K562 (cell line): Measurements from ENCODE around the gene SACS. TPM values are rescaled to one million over a fixed set of nuclear protein-coding genes. Genes with fewer than 3 reads are reported as not detected.

Experiments used
- ATAC-seq: fragments of 200-7000 bp; cut with Tn5 transposase; 3 replicates; pipeline ENCODE4 v1.9.1; 2020; ENCODE audit warnings: moderate library complexity
- BruUV-seq: library from RNA; stranded (reverse); fragments of 400-500 nt; replicated peaks from 2 replicates; lab custom pipeline; 2021; lab: Mats Ljungman, UMichigan
- CTCF ChIA-PET: fragments of 300-600 bp; formaldehyde crosslinking; extraction: SDS; loops from one replicate; lab custom pipeline; 2021; ENCODE audit warnings: low intra/inter-chr PET ratio; lab: Yijun Ruan, JAX
- POLR2A ChIA-PET: fragments of 300-600, 350-650 bp; sonication (Branson Sonifier 250); formaldehyde crosslinking; extraction: SDS; loops from one replicate; lab custom pipeline; 2021; ENCODE audit warnings: antibody characterized with exemption, inconsistent platforms; lab: Yijun Ruan, JAX
- DNase-seq, 4 experiments: peaks; one replicate each; pipeline versions ENCODE4 v3.0.0 to v3.0.0-alpha.2; 2011 to 2018; ENCODE audit warnings: low spot score in 3 of 4, mixed read lengths in 3 of 4; ENCODE audit errors: extremely low read depth in 1 of 4
- FAIRE-seq: peaks from 2 replicates; lab custom pipeline; 2011; peaks lifted over from hg19 to GRCh38; lab: Jason Lieb, UNC
- H2AFZ ChIP-seq: 2 replicates; pipeline ENCODE4 v1.6.0; 2011; ENCODE audit warnings: low read depth, low read length, control low read depth, inconsistent platforms
- H3K27ac ChIP-seq: fragments of 200-600 bp; 3 replicates; pipeline ENCODE4 v1.8.0; 2011; ENCODE audit warnings: low read depth, mild to moderate bottlenecking, control low read depth, inconsistent platforms, low read length, moderate library complexity, mixed read lengths; ENCODE audit errors: extremely low read depth
- H3K27me3 ChIP-seq, 2 experiments: fragments of 300-600 bp in 1 of 2; 2 replicates in 1 of 2; 3 replicates in 1 of 2; pipeline versions ENCODE4 v1.6.0 to v1.8.0; 2011; ENCODE audit warnings: inconsistent platforms in 2 of 2, low read length in 2 of 2, mild to moderate bottlenecking in 1 of 2, mixed read lengths in 1 of 2, moderate library complexity in 1 of 2; ENCODE audit not compliant: control insufficient read depth in 2 of 2, insufficient read depth in 2 of 2
- H3K36me3 ChIP-seq: fragments of 300-600 bp; 3 replicates; pipeline ENCODE4 v1.8.0; 2011; ENCODE audit warnings: mild to moderate bottlenecking, low read length, inconsistent platforms; ENCODE audit not compliant: control insufficient read depth, insufficient read depth
- H3K4me1 ChIP-seq, 2 experiments: fragments of 200-600 bp in 1 of 2; replicated peaks in 1 of 2; 2 replicates in 1 of 2; 3 replicates in 1 of 2; pipeline versions ENCODE4 v1.5.1 to v1.8.0; 2011; ENCODE audit warnings: inconsistent platforms in 2 of 2, low read length in 2 of 2, mild to moderate bottlenecking in 1 of 2, mixed read lengths in 1 of 2, moderate library complexity in 1 of 2; ENCODE audit not compliant: control insufficient read depth in 2 of 2, insufficient read depth in 2 of 2
- H3K4me2 ChIP-seq: 2 replicates; pipeline ENCODE4 v1.6.1; 2011; ENCODE audit warnings: low read length, control low read depth, inconsistent platforms, mixed read lengths; ENCODE audit not compliant: insufficient read depth
- H3K4me3 ChIP-seq: fragments of 200-600 bp; sonication (generic), shearing (Covaris generic); 2 replicates; pipeline ENCODE4 v1.5.1; 2016; ENCODE audit warnings: control low read depth, inconsistent platforms
- H3K79me2 ChIP-seq: fragments of 200-600 bp; 3 replicates; pipeline ENCODE4 v1.8.0; 2011; ENCODE audit warnings: low read length, inconsistent platforms; ENCODE audit not compliant: control insufficient read depth, insufficient read depth
- H3K9ac ChIP-seq, 2 experiments: 2 replicates each; pipeline versions ENCODE4 v1.6.0 to v1.6.1; 2011; ENCODE audit warnings: low read depth in 2 of 2, low read length in 2 of 2, control low read depth in 1 of 2, inconsistent platforms in 1 of 2, mild to moderate bottlenecking in 1 of 2, mixed read lengths in 1 of 2; ENCODE audit not compliant: insufficient read depth in 1 of 2
- H3K9me1 ChIP-seq: one replicate; pipeline ENCODE4 v1.6.0; 2011; ENCODE audit warnings: inconsistent platforms, mild to moderate bottlenecking, low read length, moderate library complexity; ENCODE audit not compliant: control insufficient read depth, insufficient read depth
- H3K9me3 ChIP-seq: replicated peaks from 2 replicates; pipeline ENCODE4 v1.5.1; 2011; ENCODE audit warnings: low read depth, low read length, inconsistent platforms; ENCODE audit not compliant: control insufficient read depth, insufficient read depth
- H4K20me1 ChIP-seq: replicated peaks from 2 replicates; pipeline ENCODE4 v1.6.1; 2011; ENCODE audit warnings: low read length, inconsistent platforms, mixed read lengths; ENCODE audit not compliant: control insufficient read depth, insufficient read depth
- HDAC1 ChIP-seq, 2 experiments: fragments of 450-650 bp; IDR thresholded peaks; 2 replicates each; pipeline ENCODE4 v1.6.1; 2016 to 2017; ENCODE audit warnings: inconsistent platforms in 1 of 2, mild to moderate bottlenecking in 1 of 2, moderate library complexity in 1 of 2
- KLF6 ChIP-seq: fragments of 250-450 bp; sonication (Bioruptor Pico); IDR thresholded peaks from 2 replicates; pipeline ENCODE4 v1.4.0; 2020; ENCODE audit warnings: mild to moderate bottlenecking, moderate library complexity, borderline replicate concordance
- ZNF316 ChIP-seq: fragments of 450-650 bp; IDR thresholded peaks from 2 replicates; pipeline ENCODE4 v1.6.1; 2016
- ZNF444 ChIP-seq: fragments of 250-450 bp; sonication (Bioruptor Pico); IDR thresholded peaks from 2 replicates; pipeline ENCODE4 v1.4.0; 2020; ENCODE audit warnings: mild to moderate bottlenecking, moderate library complexity
- WGBS: fragments of 100-300 bp; shearing (Covaris generic); methylation state at CpG from one replicate; pipeline ENCODE4 v1.1.6; 2016; ENCODE audit warnings: low coverage, mixed read lengths; ENCODE audit not compliant: insufficient coverage; ENCODE audit errors: missing lambda C conversion rate; 5-methylcytosine and 5-hydroxymethylcytosine counted together
- in situ Hi-C: fragments of 300-500 bp; cut with MboI; formaldehyde crosslinking; loops from 4 replicates; pipeline ENCODE4 v1.15.0; 2018; ENCODE audit warnings: inconsistent platforms, mixed read lengths
- intact Hi-C: fragments of 100-400 bp; cut with micrococcal nuclease; formaldehyde crosslinking; loops from 2 replicates; pipeline ENCODE4 v1.14.2; 2022
- polyA plus RNA-seq, 8 experiments: library from polyadenylated mRNA; depleted of rRNA in 4 of 8; stranded (reverse) in 5 of 8; unstranded in 3 of 8; fragments of >200 nt; fragmentation: Nextera tagmentation in 2 of 8; fragmentation: Illumina TruSeq in 1 of 8; extraction: Ambion mirVana in 2 of 8; extraction: Trizol in 1 of 8; gene quantifications; 2 replicates each; pipeline versions ENCODE4 v1.2.1 to v1.2.3, GENCODE V29; 2011 to 2014; ENCODE audit warnings: inconsistent platforms in 1 of 8, missing spikeins in 1 of 8
- total RNA-seq, 7 experiments: library from RNA; depleted of rRNA in 6 of 7; stranded (reverse); fragments of >200 nt in 6 of 7; fragmentation: Illumina TruSeq in 2 of 7; extraction: Trizol in 2 of 7; gene quantifications; 2 replicates each; pipeline versions ENCODE4 v1.2.1 to v1.2.3, GENCODE V29; 2011 to 2021; ENCODE audit warnings: low replicate concordance in 1 of 7
- TF ChIP-seq, protein P1 (sequence below): fragments of 450-650 bp; formaldehyde crosslinking; IDR thresholded peaks from 2 replicates; pipeline ENCODE4 v1.4.0; 2022; ENCODE audit warnings: mild to moderate bottlenecking, moderate library complexity
- TF ChIP-seq, protein P2 (sequence below): fragments of 250-450 bp; sonication (Bioruptor Pico); IDR thresholded peaks from 2 replicates; pipeline ENCODE4 v1.8.0; 2021; ENCODE audit warnings: moderate library complexity, mild to moderate bottlenecking, inconsistent platforms

SACS gene
- total and polyA plus RNA-seq, 9 of the 15 experiments (the other 6 are each of a cell fraction or from before 2014, with no cell fraction given) = 4.7 to 28.2 (median 18.9) TPM

DNA sequence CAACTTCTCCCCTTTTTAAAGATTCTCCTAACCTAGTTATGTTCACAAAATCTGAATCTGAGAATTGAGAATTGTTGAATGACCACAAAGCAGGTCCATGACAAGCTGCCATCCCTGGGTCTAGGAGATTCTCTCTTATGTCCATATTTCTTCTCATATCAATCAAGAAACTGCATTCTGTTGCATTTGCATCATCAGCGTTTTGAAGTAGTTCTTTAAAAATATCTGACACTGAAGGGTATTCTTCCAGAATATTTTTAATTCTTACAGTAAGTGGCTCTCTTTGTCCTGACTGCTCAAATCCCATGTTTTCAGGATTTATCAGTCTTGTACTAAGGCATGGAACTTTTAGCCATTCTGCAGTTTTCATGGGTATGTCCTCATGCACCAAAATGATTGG lies 94.3 kb downstream of the SACS start:
- no peak overlapping the region for H2AFZ ChIP-seq
- POLR2A ChIA-PET = interaction anchor here (1.3 kb wide), 1 partner anchor 9 kb away, joined by 3 read pairs; no protein-coding TSS in a partner anchor

DNA sequence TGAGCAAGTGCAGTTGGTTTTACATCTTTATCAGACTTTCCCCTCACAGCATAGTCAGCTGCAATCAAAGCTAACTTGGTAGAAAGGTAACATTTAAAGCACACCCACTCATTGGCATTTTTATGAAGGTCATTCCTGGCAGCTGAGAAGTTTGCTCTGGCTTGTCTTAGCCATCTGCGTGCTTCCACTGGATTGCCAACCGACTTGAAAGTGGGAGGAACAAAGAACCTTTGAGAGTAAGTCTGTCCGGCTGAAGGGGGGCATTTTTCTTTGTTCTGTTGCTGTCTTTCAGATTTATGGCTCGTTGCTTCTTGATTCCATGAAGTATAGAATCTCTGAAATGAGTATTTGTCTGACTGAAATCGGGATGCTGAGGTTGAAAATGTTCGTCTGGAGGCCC lies 103.1 kb downstream of the SACS start:
- no peak for ATAC-seq
- 95% methylated on average over 5 of the region's 6 CpGs for WGBS
- H3K9me3 ChIP-seq = peaks cover 5% of the 10 kb centered on the region; the same call in 1 of the 2 replicates
- no peaks in the 10 kb centered on the region for H3K36me3 ChIP-seq
- no peaks in the 10 kb centered on the region for H3K27me3 ChIP-seq
- no peaks in the 10 kb centered on the region for H4K20me1 ChIP-seq
- no peak for TF ChIP-seq ZNF444 (CRISPR knock-in tag)
- TF ChIP-seq, protein P1, sequence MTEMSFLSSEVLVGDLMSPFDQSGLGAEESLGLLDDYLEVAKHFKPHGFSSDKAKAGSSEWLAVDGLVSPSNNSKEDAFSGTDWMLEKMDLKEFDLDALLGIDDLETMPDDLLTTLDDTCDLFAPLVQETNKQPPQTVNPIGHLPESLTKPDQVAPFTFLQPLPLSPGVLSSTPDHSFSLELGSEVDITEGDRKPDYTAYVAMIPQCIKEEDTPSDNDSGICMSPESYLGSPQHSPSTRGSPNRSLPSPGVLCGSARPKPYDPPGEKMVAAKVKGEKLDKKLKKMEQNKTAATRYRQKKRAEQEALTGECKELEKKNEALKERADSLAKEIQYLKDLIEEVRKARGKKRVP = no peak
- TF ChIP-seq KLF6 (CRISPR knock-in tag) = no peak
- TF ChIP-seq HDAC1 (IDR thresholded peaks at IDR 0.05) = no peak
- H3K27ac ChIP-seq = no peak overlapping the region
- no peaks in the 10 kb centered on the region for H3K4me1 ChIP-seq
- CTCF ChIA-PET = no interaction called here
- no peaks in the 10 kb centered on the region for H3K79me2 ChIP-seq
- no peaks in the 10 kb centered on the region for H3K9me1 ChIP-seq
- in situ Hi-C loops = no loop called here
- POLR2A ChIA-PET = interaction anchor here (1.2 kb wide), 1 partner anchor 8 kb away, joined by 3 read pairs; no protein-coding TSS in a partner anchor
- DNase-seq = no peak
- intact Hi-C loops = no loop called here
- H3K9ac ChIP-seq = no peak overlapping the region
- H3K4me2 ChIP-seq = no peak overlapping the region
- H3K4me3 ChIP-seq = no peak overlapping the region
- no peak for FAIRE-seq
- no peak overlapping the region for H2AFZ ChIP-seq
- BruUV-seq = no TSS peak

More for the DNA sequence above, 94.3 kb downstream of the SACS start:
- no peak overlapping the region for H3K4me3 ChIP-seq
- WGBS = 100% methylated on average over 1 of the region's 1 CpG
- FAIRE-seq (no peak), ATAC-seq (no peak), DNase-seq (no peak)
- BruUV-seq = no TSS peak
- H3K27ac ChIP-seq = no peak overlapping the region
- TF ChIP-seq ZNF316 = peak; percentile 26; the same call in 1 of the 2 replicates
- TF ChIP-seq, protein P2, sequence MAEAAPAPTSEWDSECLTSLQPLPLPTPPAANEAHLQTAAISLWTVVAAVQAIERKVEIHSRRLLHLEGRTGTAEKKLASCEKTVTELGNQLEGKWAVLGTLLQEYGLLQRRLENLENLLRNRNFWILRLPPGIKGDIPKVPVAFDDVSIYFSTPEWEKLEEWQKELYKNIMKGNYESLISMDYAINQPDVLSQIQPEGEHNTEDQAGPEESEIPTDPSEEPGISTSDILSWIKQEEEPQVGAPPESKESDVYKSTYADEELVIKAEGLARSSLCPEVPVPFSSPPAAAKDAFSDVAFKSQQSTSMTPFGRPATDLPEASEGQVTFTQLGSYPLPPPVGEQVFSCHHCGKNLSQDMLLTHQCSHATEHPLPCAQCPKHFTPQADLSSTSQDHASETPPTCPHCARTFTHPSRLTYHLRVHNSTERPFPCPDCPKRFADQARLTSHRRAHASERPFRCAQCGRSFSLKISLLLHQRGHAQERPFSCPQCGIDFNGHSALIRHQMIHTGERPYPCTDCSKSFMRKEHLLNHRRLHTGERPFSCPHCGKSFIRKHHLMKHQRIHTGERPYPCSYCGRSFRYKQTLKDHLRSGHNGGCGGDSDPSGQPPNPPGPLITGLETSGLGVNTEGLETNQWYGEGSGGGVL = no peak
- H3K36me3 ChIP-seq = peaks cover 21% of the 10 kb centered on the region; the same call in 1 of the 3 replicates
- H3K9me3 ChIP-seq = peaks cover 13% of the 10 kb centered on the region
- H3K9me1 ChIP-seq = no peaks in the 10 kb centered on the region
- H3K4me1 ChIP-seq = no peaks in the 10 kb centered on the region
- CTCF ChIA-PET = no interaction called here
- in situ Hi-C loops = no loop called here
- no peak overlapping the region for H3K4me2 ChIP-seq
- no peaks in the 10 kb centered on the region for H3K79me2 ChIP-seq
- no peaks in the 10 kb centered on the region for H3K27me3 ChIP-seq
- intact Hi-C loops = no loop called here
- H4K20me1 ChIP-seq = no peaks in the 10 kb centered on the region
- no peak overlapping the region for H3K9ac ChIP-seq
